AG04449 (cell line): ENCODE results near the gene MBD1.
A peak's percentile ranks its signal among the peaks of the same experiment; 100 is the strongest.

ENCODE experiments used
- CTCF ChIA-PET: fragments of 350-600 bp; formaldehyde crosslinking; extraction: SDS; loops from one replicate; lab custom pipeline; 2021; ENCODE audit warnings: antibody characterized with exemption; lab: Yijun Ruan, JAX
- POLR2A ChIA-PET: fragments of 400-600, 350-600 bp; formaldehyde crosslinking; extraction: SDS; loops from one replicate; lab custom pipeline; 2020; ENCODE audit warnings: antibody characterized with exemption, inconsistent platforms; lab: Yijun Ruan, JAX
- DNase-seq: peaks from one replicate; pipeline ENCODE4 v3.0.0-alpha.2; 2010; ENCODE audit warnings: low read depth, low spot score
- H3K4me3 ChIP-seq: 2 replicates; pipeline ENCODE4 v1.5.1; 2011; ENCODE audit warnings: low read depth, mild to moderate bottlenecking, control low read depth, low read length
- CTCF ChIP-seq: IDR thresholded peaks from one replicate; pipeline ENCODE4 v1.5.1; 2011; ENCODE audit warnings: mild to moderate bottlenecking, moderate library complexity, low read length, control low read depth, inconsistent platforms; ENCODE audit not compliant: insufficient read depth; ENCODE audit errors: missing control alignments

The MBD1 gene

DNA sequence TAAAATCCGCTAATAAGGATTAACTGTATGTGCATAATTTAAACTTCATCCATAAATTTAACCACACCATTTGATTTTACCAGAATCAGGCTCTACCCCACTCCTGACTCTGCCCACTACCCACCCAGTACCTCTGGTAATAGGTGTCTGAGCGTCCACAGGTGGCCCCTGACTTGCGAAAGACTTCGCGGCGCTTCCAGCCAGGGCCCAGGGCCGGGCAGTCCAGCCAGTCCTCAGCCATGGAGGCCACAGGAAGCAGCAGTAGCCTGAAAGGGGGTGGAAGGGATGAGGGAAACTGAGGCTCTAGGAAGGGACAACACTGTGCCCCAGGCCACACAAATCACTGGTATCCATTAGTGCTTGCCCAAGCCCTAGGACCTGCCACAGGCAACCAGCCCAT, 1.6 kb downstream of the MBD1 start:
- ChIA-PET POLR2A (no interaction called here), CTCF (interaction anchor here (4.3 kb wide), 1 partner anchor 12 kb away, joined by 29 read pairs; the partner anchor contains the start of gene CFAP53)
- TF ChIP-seq CTCF = no peak

DNA sequence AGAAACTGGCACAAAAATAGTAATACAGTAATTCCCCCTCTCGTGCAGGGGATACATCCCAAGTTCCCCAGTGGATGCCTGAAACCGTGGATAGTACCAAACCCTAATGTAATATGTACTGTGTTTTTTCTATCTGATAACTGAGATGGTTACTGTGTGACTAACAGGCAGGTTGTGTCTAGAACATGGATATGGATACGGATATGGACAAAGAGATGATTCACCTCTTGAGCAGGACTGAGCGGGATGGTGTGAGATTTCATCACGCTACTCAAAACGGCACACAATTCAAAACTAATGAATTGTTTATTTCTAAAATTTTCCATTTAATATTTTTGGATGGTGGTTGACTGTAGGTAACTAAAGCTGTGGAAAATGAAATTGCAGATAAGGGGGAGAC, 3.4 kb downstream of the MBD1 start:
- H3K4me3 ChIP-seq = no peak overlapping the region
- ChIA-PET POLR2A (no interaction called here), CTCF (interaction anchor here (1.8 to 4.3 kb wide), 2 partner anchors 10 to 11 kb away, joined by 5 to 29 read pairs; partner anchors contain the start of gene CFAP53)
- no peak for TF ChIP-seq CTCF
- no peak for DNase-seq

More for the DNA sequence above, 1.6 kb downstream of the MBD1 start:
- no peak for DNase-seq
- peak overlapping the region; percentile 100 for H3K4me3 ChIP-seq

DNA sequence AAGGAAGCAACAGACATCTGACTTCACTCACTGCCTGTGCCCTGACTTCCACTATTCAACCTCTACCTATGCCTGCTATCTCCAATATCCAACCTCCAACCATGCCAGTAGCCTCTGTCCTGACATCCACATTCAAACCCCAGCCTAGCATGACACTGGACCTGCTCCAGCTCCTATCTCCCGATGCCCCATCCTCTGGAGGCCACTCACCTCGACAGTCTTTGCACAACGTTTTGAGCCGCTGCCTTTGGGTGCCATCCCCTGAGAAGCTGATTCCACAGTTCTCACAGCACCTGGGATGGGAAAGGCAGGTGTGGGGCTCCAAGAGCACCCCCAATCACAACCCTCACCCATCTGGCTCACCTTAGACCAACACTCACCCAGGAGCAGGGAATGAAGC, 4.9 kb downstream of the MBD1 start:
- ChIA-PET CTCF (interaction anchor here (4.3 kb wide), 1 partner anchor 8 kb away, joined by 29 read pairs; the partner anchor contains the start of gene CFAP53), POLR2A (no interaction called here)
- DNase-seq = no peak
- no peak for TF ChIP-seq CTCF
- no peak overlapping the region for H3K4me3 ChIP-seq

DNA sequence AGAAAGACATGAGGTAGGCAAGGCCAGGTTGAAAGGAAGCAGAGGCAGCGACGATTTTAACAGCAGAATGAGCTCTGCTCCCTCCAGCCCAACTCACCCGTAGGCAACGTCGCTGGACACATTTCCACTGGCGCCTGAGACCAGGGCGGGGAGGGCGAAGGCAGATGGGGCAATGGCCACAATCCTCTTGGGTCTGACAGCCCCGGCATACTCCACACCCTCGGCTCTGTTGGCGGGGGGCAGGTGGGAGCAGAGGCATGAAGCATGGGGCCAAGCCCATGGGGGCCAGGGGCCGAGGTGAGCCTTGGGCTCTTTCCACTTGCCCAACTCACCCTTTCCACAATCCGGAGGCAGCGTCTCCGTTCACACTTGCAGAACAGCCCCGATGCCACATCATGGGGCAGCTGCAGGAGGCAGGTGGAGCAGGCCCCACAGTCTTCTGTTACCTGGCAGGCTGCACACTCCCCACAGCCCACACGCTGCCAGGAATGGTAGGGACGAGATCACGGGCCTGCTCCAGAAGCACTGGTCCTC, 5.8 kb downstream of the MBD1 start:
- no peak for TF ChIP-seq CTCF
- CTCF ChIA-PET = interaction anchor here (4.3 kb wide), 1 partner anchor 8 kb away, joined by 29 read pairs; the partner anchor contains the start of gene CFAP53
- no peak overlapping the region for H3K4me3 ChIP-seq
- POLR2A ChIA-PET = no interaction called here
- DNase-seq = no peak

- CTCF ChIA-PET = no interaction called here
- POLR2A ChIA-PET = no interaction called here
- H3K4me3 ChIP-seq = no peak overlapping the region
- DNase-seq = no peak
- TF ChIP-seq CTCF = no peak
Measured at GRCh38 chr18:50274941-50275340, 6.4 kb downstream of the MBD1 start.

DNA sequence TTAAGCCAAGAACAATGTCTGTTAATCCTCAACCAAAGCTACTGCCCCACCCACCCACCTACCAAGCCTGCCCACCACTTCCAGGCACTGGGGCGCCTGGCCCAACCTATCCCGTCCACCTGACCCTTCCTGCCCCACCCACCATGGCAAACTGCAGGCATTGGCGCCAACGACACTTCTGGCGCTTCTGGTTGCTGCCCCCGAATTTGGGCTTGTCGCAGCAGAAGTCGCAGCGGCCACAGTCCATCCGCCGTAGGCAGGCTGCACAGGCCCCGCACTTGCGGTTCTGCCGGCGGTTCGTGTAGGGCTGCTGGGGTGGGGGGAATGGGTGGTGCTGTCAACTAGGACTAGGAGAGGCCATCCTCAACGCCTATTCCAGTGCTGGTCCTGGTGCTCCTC, 7.3 kb downstream of the MBD1 start:
- POLR2A ChIA-PET = no interaction called here
- CTCF ChIA-PET = no interaction called here
- H3K4me3 ChIP-seq = no peak overlapping the region
- no peak for TF ChIP-seq CTCF
- no peak for DNase-seq
